HG03064 (cell line): Measurements from ENCODE around the gene GABRG1.

ENCODE experiments used
- ATAC-seq: cut with Tn5 transposase; IDR thresholded peaks from one replicate; pipeline ENCODE4 v1.9.1; 2021; ENCODE audit warnings: low read depth; ENCODE audit not compliant: unreplicated experiment

The GABRG1 gene

DNA sequence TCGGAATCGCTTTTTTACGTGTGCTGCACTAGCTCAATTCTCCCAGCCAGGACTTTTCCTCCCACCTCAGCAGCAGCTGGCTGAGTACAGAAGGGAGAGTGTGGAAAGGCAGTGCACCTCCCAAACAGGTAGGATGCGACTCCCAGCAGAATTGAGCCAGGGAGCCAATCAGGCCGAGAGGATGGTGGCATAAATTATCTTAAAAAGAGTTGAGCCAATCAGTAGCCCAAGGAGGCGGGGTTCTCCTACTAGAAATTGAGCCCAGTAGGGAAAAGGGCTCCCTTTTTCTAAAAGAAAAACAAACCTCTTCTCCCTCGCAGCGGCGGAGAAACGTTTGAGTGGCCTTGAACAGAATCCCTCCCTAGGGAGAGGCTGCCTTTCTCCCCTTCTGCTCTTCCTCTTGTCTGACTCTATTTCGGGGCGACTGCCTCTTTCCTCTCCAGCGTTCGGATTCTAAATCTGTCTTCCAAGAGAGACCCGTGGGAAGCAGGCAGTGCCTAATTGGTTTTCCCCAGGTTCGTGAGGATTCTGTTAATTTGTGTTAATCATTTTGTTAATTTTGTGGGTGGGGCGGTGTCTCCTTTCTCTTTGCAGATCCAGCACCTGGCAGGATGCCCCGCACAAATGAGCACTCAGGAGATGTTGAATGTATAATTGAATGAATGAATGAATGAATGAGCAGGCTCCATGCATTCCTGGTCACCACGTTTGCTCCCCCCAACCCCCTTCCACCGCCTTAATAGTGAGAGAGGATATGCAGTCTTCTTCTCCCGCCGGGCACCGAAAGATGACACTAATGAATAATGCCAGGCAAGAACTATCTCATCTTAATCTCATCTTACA lies at the start of gene GABRG1:
TSS of gene GABRG1 (minus strand) at position 142 of the 843 bp plus-strand sequence. CDS start at position 1, 141 bp downstream.
- no peak for ATAC-seq

DNA sequence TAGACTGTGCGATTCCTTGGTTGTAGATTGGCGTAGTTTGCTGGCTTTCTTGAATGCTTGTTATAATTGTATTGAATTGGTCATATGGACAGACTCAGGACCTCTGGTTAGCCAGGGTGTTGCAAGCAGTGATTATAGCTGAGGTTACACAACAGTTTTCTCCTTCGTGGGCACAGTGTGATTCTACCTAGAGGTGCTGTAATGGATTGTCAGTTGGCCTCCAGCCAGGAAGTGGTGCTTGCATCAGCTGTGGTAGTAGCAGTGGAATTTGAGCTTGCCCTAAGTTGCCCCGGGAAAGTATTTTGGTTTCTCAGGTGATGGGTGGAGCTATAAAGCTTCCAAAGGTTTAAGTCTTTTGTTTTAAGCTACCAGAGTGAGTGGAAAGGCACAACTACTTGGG lies 23.1 kb upstream of the GABRG1 start:
- no peak for ATAC-seq

DNA sequence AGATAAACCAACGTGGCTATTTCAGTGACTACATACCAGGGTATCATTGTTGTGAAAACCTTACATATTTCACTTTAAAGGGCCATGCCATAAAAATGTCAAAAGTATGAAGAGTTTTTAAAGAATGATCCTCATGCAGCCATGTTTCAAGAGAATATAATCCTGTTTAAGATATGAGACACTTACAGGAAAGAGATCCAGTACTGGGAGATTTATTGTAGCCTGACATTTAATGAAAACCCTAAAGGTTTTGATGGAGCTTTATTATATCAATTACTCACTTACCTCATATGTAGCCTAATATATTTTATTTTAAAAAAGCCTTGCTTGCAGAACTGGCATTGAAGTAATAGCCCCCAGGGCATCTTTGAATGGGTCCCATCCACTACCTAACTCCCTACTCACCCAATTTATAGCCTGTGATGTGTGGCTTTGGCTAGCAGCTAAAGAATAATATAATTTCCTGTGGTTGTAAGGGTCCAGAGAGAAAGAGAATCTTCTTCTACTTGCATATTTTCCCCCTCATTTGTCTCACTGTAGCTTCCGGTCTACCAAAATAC lies 7.7 kb upstream of the GABRG1 start:
- ATAC-seq, result no peak

- no peak for ATAC-seq
Measured at GRCh38 chr4:46124773-46125413, 1.0 kb upstream of the GABRG1 start.

- ATAC-seq, result no peak
Measured at GRCh38 chr4:46081674-46082073, 42.2 kb downstream of the GABRG1 start.

DNA sequence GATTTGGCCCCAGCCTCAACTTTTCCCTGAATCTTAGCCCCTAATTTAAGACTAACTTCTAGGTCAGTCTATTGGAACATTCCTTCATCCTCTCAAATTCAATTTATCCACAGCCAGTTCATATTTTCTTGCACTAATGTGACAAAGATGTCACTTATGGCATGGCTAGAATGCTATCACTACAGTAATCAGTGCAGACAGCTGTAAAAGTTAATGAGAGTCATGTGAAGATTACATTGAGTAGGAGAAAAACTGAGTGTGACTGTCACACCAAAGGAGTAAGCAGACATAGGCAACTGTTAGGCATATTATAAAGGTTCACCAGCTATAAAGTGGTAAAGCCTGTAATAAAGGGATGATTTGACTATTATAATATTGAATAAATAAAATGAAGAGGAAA lies 42.6 kb downstream of the GABRG1 start:
- no peak for ATAC-seq

GRCh38 chr4:46073778-46074177 lies 50.1 kb downstream of the GABRG1 start:
- no peak for ATAC-seq

- ATAC-seq, result no peak
Measured at GRCh38 chr4:46051392-46051791, 72.5 kb downstream of the GABRG1 start.

- ATAC-seq, result no peak
Measured at GRCh38 chr4:46032056-46032455, 91.8 kb downstream of the GABRG1 start.

- no peak for ATAC-seq
Measured at GRCh38 chr4:46016306-46016705, 107.5 kb downstream of the GABRG1 start.

DNA sequence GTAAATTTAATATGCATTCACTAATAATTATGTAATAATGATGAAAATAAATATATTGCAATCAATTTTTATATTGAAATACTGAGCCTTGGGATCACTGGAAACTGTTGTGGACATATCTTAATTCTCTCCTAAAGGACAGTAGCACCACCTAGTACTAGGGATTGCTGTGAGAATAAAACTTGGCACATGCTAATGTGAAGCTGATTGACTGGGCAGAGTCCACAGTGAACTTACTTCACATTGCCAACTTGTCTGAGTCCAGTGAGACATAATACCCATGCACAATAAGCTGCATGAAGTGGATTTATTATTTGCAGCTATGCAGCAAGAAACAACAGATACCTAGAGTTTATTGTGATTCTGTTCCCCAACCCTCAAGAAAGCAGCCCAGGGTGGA lies 131.1 kb downstream of the GABRG1 start:
- no peak for ATAC-seq

GRCh38 chr4:45989775-45990174 lies 134.1 kb downstream of the GABRG1 start:
- no peak for ATAC-seq

DNA sequence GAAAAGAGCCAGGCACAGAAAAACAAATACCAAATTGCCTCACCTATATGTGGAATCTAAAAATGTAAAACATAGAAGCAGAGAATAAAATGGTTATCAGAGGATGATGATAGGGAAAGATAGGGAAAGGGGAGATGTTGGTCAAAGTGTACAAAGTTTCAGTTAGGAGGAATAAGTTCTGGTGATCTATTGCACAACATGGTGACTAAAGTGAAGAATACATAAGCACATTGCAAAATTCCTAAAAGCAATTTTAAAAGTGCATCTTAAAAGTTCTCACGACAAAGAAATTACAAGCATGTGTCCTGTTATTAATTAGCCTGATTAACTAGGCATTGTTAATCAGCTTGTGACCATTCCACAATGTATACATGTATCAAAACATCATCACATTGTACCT lies 136.0 kb downstream of the GABRG1 start:
- no peak for ATAC-seq
